NOMO-1 (cell line): ENCODE measurements around the gene NAT10.

Experiments
- DNase-seq, 2 experiments: peaks; one replicate each; lab custom pipeline; 2025; ENCODE audit not compliant: unreplicated experiment in 2 of 2; lab: John Stamatoyannopoulos, UW

The NAT10 gene

GRCh38 chr11:34184505-34185015 is 79.1 kb downstream of the NAT10 start:
- DNase-seq = no peak

GRCh38 chr11:34185926-34186841 is 80.8 kb downstream of the NAT10 start:
- no peak for DNase-seq

GRCh38 chr11:34188181-34188580 is 82.8 kb downstream of the NAT10 start:
- DNase-seq = no peak

GRCh38 chr11:34189191-34189590 is 83.8 kb downstream of the NAT10 start:
- DNase-seq = no peak

- DNase-seq = no peak
These were observed 85.0 kb downstream of the NAT10 start for GRCh38 chr11:34190192-34191139.

- no peak for DNase-seq
These were observed 86.1 kb downstream of the NAT10 start for GRCh38 chr11:34191578-34191977.

GRCh38 chr11:34192481-34193401 is 87.3 kb downstream of the NAT10 start:
- no peak for DNase-seq

- DNase-seq = no peak
These were observed 89.3 kb downstream of the NAT10 start for GRCh38 chr11:34194576-34195335.
